Upper lobe of left lung (tissue), 4 donors: Measurements from ENCODE around the gene PODXL2.

Experiments used
- CTCF ChIP-seq, 6 experiments: fragments of 450-650 bp in 4 of 6; fragments of 200-600 bp in 2 of 6; sonication (generic) in 2 of 6; IDR thresholded peaks; one replicate each; pipeline ENCODE4 v1.5.1; 2016 to 2019; ENCODE audit warnings: antibody characterized with exemption in 6 of 6
- EP300 ChIP-seq, 4 donors: sonication (generic); formaldehyde crosslinking; IDR thresholded peaks; one replicate each; pipeline ENCODE4 v1.5.1; 2017; ENCODE audit warnings: antibody characterized with exemption in 4 of 4, control low read depth in 2 of 4
- POLR2A ChIP-seq, 4 donors: fragments of 450-650 bp; IDR thresholded peaks; one replicate each; pipeline ENCODE4 v1.5.1; 2016 to 2017; ENCODE audit warnings: antibody characterized with exemption in 4 of 4, mild to moderate bottlenecking in 2 of 4
- POLR2AphosphoS5 ChIP-seq, 2 donors: sonication (generic); formaldehyde crosslinking; IDR thresholded peaks; one replicate each; pipeline ENCODE4 v1.5.1; 2017; ENCODE audit warnings: antibody characterized with exemption in 2 of 2

GRCh38 chr3:127678315-127678599 lies 49.3 kb downstream of the PODXL2 start:
- TF ChIP-seq CTCF (IDR thresholded peaks at IDR 0.05) = no peak
- TF ChIP-seq POLR2AphosphoS5 (IDR thresholded peaks at IDR 0.05) = no peak
- TF ChIP-seq EP300 (IDR thresholded peaks at IDR 0.05) = no peak
- TF ChIP-seq POLR2A (IDR thresholded peaks at IDR 0.05) = no peak
